Measurements from ENCODE around the gene CBLL1. TPM values are rescaled to one million over a fixed set of nuclear protein-coding genes. Genes with fewer than 3 reads are reported as not detected.

Gene CBLL1
- total and polyA plus RNA-seq, 2 of the 4 experiments (the other 2 are of a cell fraction): 15.6 to 19.0 TPM

DNA sequence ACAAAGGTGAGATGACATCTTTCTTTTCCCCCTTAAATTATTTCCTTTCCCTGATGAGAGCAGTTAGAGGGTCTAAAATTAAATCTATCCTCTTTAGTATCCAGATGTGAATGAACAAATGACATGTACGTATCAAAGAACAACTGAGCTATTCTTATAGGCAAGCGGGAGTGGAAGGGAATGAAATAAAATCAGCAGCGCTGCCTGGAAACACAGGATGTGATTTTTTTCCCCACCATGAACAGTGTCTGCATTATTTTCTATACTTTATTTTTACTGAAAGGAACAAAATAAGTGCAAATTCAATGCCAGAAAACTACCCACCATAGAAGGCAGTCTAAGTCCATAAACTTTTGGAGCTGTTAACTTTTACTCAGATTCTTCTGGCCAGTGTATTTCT is 42.8 kb upstream of the CBLL1 start:
- intact Hi-C loops (cut with micrococcal nuclease): no loop called here
- Histone ChIP-seq H3K36me3 (ENCODE audit: control insufficient read depth, insufficient read depth, low read length) (no peaks in the 10 kb centered on the region), H3K4me2 (ENCODE audit: low read depth, low read length) (no peak overlapping the region), H2BK120ac (ENCODE audit: low read depth, low read length) (no peak overlapping the region), H4K20me1 (ENCODE audit: insufficient read depth, low read length) (no peaks in the 10 kb centered on the region), H3K4me1 (ENCODE audit: control insufficient read depth, insufficient read depth, low read length) (no peaks in the 10 kb centered on the region), H2AFZ (replicated peaks; ENCODE audit: low read length, poor library complexity) (no peak overlapping the region), H3K4ac (ENCODE audit: low read depth, low read length) (no peak overlapping the region), H2BK5ac (ENCODE audit: low read depth, low read length, poor library complexity, severe bottlenecking) (no peak overlapping the region), H2BK20ac (ENCODE audit: low read depth, low read length) (no peak overlapping the region), H3K18ac (ENCODE audit: low read depth, low read length) (no peak overlapping the region), H2AK5ac (ENCODE audit: low read depth, low read length) (no peak overlapping the region), H3K27ac (ENCODE audit: insufficient read depth, low read length) (no peak overlapping the region), H4K5ac (ENCODE audit: low read depth, low read length) (no peak overlapping the region), H4K8ac (ENCODE audit: low read depth in 2 of 2, low read length in 2 of 2) (no peak overlapping the region), H4K91ac (ENCODE audit: insufficient read depth, low read depth, low read length) (no peak overlapping the region), H3K4me3 (ENCODE audit: insufficient read depth, low read depth, low read length) (no peak overlapping the region), H2AK9ac (replicated peaks; ENCODE audit: low read depth, low read length, poor library complexity) (no peak overlapping the region), H3K9me1 (ENCODE audit: insufficient read depth, low read length) (no peaks in the 10 kb centered on the region), H3K9me3 (ENCODE audit: control insufficient read depth, insufficient read depth, low read length) (no peaks in the 10 kb centered on the region), H3K79me1 (ENCODE audit: low read depth in 1 of 2, low read length in 2 of 2) (no peaks in the 10 kb centered on the region), H3K9ac (ENCODE audit: low read depth, low read length) (no peak overlapping the region), H2BK15ac (ENCODE audit: low read depth, low read length) (no peak overlapping the region), H3K14ac (replicated peaks; ENCODE audit: low read depth, low read length) (no peak overlapping the region), H3K27me3 (ENCODE audit: control insufficient read depth, insufficient read depth, low read length) (no peaks in the 10 kb centered on the region), H3K23ac (ENCODE audit: low read depth, low read length) (no peak overlapping the region), H3K56ac (ENCODE audit: extremely low read depth, insufficient read depth, low read length) (no peak overlapping the region)
- no TSS peak for BruUV-seq (replicated peaks)
- in situ Hi-C loops (cut with MboI; ENCODE audit: low sequenced_read_pairs): no loop called here
- dilution Hi-C loops (cut with HindIII; ENCODE audit: low sequenced_read_pairs, unreplicated experiment): loop anchor here (25.0 kb wide), 1 partner anchor 239 kb away; the partner anchor contains the start of gene GPR22
- no CpG with 5 or more reads among the region's 3 CpGs for WGBS, 2 experiments (ENCODE audit: extremely low coverage in 2 of 2, insufficient read length in 1 of 2)
- ATAC-seq (ENCODE audit: low read depth): no peak
- DNase-seq: no peak
- POLR2A ChIA-PET (ENCODE audit: unreplicated experiment): no interaction called here
- CTCF ChIA-PET: interaction anchor here (0.9 kb wide), 1 partner anchor 24 kb away, joined by 3 read pairs; no protein-coding TSS in a partner anchor
- TF ChIP-seq SMC3 (IDR thresholded peaks at IDR 0.05; ENCODE audit: low read depth, low read length): no peak
- no peak for TF ChIP-seq CEBPB (IDR thresholded peaks at IDR 0.05; ENCODE audit: low read depth, low read length)
- TF ChIP-seq RFX5 (IDR thresholded peaks at IDR 0.05; ENCODE audit: low read depth, low read length): no peak
- no peak for TF ChIP-seq CHD1 (IDR thresholded peaks at IDR 0.05; ENCODE audit: low read depth, low read length)
- TF ChIP-seq, protein P1, sequence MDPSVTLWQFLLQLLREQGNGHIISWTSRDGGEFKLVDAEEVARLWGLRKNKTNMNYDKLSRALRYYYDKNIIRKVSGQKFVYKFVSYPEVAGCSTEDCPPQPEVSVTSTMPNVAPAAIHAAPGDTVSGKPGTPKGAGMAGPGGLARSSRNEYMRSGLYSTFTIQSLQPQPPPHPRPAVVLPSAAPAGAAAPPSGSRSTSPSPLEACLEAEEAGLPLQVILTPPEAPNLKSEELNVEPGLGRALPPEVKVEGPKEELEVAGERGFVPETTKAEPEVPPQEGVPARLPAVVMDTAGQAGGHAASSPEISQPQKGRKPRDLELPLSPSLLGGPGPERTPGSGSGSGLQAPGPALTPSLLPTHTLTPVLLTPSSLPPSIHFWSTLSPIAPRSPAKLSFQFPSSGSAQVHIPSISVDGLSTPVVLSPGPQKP (IDR thresholded peaks at IDR 0.05; ENCODE audit: borderline replicate concordance, low read depth, low read length): no peak
- no peak for TF ChIP-seq POLR2A (IDR thresholded peaks at IDR 0.05; ENCODE audit: low read depth, low read length)
- TF ChIP-seq MAFK (IDR thresholded peaks at IDR 0.05; ENCODE audit: low read depth, low read length): no peak
- TF ChIP-seq FOS (IDR thresholded peaks at IDR 0.05; ENCODE audit: low read depth, low read length): no peak
- TF ChIP-seq, protein P2, sequence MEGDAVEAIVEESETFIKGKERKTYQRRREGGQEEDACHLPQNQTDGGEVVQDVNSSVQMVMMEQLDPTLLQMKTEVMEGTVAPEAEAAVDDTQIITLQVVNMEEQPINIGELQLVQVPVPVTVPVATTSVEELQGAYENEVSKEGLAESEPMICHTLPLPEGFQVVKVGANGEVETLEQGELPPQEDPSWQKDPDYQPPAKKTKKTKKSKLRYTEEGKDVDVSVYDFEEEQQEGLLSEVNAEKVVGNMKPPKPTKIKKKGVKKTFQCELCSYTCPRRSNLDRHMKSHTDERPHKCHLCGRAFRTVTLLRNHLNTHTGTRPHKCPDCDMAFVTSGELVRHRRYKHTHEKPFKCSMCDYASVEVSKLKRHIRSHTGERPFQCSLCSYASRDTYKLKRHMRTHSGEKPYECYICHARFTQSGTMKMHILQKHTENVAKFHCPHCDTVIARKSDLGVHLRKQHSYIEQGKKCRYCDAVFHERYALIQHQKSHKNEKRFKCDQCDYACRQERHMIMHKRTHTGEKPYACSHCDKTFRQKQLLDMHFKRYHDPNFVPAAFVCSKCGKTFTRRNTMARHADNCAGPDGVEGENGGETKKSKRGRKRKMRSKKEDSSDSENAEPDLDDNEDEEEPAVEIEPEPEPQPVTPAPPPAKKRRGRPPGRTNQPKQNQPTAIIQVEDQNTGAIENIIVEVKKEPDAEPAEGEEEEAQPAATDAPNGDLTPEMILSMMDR (conservative IDR thresholded peaks at IDR 0.05; ENCODE audit: low read depth, low read length): no peak
- TF ChIP-seq MXI1 (IDR thresholded peaks at IDR 0.05; ENCODE audit: borderline replicate concordance, low read depth, low read length): no peak
- no peak for TF ChIP-seq BHLHE40 (IDR thresholded peaks at IDR 0.05; ENCODE audit: low read depth, low read length)
- no peak for TF ChIP-seq RAD21 (IDR thresholded peaks at IDR 0.05; ENCODE audit: low read length)
- TF ChIP-seq NFE2L2 (IDR thresholded peaks at IDR 0.05; ENCODE audit: low read depth, low read length): no peak
- TF ChIP-seq, protein P3, sequence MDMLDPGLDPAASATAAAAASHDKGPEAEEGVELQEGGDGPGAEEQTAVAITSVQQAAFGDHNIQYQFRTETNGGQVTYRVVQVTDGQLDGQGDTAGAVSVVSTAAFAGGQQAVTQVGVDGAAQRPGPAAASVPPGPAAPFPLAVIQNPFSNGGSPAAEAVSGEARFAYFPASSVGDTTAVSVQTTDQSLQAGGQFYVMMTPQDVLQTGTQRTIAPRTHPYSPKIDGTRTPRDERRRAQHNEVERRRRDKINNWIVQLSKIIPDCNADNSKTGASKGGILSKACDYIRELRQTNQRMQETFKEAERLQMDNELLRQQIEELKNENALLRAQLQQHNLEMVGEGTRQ (IDR thresholded peaks at IDR 0.05; ENCODE audit: low read depth, low read length): no peak
- no peak for TF ChIP-seq MAZ (IDR thresholded peaks at IDR 0.05; ENCODE audit: borderline replicate concordance, low read depth, low read length)
- no peak for TF ChIP-seq RCOR1 (IDR thresholded peaks at IDR 0.05; ENCODE audit: insufficient replicate concordance, low read length)

All from IMR-90 (cell line).